ENCODE results near the gene ALDH1L2.

ALDH1L2 gene

DNA sequence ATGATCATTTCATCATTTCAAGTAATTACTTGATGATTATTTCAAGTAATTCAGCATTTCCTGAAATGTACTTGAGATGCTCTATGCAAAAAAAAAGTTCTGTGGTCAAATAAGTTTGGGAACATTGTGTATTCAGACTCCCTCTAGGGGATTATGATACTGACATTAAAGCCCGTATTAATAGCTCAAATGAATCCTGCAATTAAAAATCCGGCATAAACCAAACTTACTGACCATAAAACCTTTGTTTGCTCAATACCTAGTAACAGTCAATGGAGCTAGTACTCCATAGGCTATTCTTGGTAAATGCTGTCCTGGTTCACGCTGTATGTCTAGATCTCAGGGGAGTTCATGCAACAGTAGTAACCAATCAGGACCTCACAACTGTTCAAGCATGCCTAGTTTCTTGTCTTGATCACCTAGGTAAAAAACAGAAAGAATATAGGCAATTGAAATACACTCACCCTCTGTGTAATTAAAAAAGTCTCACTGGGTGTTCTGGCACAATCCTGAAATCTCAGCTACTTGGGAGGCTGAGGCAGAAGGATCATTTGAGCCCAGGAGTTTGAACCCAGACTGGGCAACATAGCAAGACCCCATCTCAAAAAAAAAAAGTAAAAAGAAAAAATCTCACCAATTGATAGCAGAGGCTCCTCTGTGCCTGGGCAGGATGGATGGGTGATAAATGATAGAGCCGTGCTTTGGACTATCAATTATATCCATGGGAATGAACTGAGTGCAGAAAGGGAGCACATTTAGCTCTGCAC lies 14.1 kb downstream of the ALDH1L2 start:
- TF ChIP-seq GATA2 (IDR thresholded peaks at IDR 0.05; ENCODE audit: low read depth, low read length) = no peak
- TF ChIP-seq GATA3 (IDR thresholded peaks at IDR 0.05; ENCODE audit: low read depth, low read length) = no peak

DNA sequence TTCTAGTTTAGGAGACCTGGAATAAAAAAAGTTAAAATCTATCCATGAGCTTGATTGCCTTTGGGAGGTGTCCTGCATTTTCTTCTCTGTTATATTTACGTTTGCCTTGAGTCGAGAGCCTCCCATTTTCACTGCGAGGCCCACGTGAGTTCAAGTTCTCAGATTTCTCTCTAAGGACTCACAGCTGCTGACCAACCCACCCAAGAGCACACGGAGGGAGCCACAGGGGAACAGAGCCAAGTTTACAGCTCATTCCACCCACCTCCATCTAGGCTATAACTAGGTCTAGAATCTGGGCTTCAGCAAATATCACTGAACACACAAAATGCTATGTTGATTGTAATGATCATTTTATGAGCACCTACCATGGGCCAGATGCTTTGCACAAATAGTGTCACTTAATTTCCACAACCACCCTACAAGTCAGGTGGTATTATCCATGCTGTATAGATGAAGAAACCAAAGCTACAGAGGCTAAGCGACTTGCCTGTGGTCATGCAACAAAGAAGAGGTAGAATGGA lies 16.7 kb downstream of the ALDH1L2 start:
- TF ChIP-seq GATA2 (IDR thresholded peaks at IDR 0.05; ENCODE audit: low read depth, low read length) (no peak), GATA3 (IDR thresholded peaks at IDR 0.05; ENCODE audit: low read depth, low read length) (no peak)

DNA sequence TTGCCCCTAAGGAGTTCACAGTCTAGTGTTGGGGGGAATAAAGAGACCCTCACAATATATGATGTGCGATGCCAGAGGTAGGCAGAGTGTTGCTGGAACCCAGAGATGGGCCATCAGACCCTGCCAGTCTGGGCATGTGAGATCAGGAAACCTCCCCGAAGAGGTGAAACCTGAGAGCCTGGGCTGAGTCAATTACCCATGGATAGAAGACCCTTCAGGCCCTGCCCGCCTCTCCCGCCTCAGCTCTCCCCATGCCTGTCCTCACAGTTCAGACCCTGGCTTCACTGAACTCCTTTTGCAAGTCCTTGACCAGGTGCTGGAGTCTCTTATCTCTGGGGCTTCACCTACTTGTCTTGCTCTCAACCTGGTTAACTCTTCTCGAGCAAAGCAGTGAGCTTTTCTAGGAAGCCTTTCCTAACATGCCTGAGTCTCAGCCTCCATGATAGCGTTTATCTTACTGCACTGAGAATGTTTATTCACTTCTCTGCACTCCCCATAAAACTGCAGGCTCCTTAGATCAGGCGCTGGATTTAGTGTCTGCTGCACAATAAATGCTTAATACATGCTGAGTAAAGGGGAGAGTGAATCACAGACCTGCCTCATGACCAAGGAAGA lies 19.6 kb downstream of the ALDH1L2 start:
- TF ChIP-seq GATA3 (IDR thresholded peaks at IDR 0.05; ENCODE audit: low read depth, low read length) (no peak), GATA2 (IDR thresholded peaks at IDR 0.05; ENCODE audit: low read depth, low read length) (no peak)

DNA sequence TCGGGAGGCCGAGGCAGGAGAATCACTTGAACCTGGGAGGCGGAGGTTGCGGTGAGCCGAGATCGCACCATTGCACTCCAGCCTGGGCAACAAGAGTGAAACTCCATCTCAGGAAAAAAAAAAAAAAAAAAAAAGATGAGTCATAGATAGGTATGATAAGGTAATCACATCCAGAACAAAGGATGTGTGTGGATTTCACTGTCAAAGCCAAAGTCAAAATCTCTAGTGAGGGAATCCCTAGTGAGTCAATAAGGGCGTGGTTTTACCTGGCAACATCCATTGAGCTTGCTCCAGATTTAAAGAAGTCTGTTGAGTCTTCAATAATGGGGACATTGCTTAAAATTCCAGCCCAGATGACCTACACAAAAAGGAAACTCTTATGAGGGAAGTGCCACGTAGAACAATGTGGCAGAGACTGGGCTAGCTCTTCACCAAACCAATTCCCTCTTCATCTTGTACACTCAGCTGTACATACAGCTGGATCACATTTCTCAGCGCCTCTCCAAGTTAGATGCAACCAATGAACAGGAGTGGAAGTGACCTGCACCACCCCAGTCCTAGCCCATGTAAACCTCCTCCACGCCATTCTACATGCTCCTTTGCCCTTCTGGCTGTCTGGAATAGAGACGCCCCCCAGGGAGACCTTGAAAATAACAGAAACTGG lies 23.4 kb downstream of the ALDH1L2 start:
- TF ChIP-seq GATA2 (IDR thresholded peaks at IDR 0.05; ENCODE audit: low read depth, low read length) (no peak), GATA3 (IDR thresholded peaks at IDR 0.05; ENCODE audit: low read depth, low read length) (no peak)

DNA sequence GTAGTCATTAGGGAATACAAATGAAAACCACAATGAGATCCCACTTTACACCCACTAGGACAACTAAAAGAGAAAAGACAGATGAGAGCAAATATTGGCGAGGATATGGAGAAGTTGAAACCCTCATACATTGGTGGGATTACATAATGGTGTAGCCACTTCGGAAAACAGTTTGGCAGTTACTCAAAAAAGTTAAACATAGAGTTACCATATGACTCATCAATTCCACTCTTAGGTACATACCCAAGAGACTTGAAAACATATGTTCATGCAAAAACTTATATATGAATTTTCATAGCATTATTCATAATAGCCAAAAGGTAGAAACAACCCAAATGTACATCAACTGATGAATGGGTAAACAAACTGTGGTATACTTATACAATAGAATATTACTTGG lies 27.1 kb downstream of the ALDH1L2 start:
- TF ChIP-seq GATA2 (IDR thresholded peaks at IDR 0.05; ENCODE audit: low read depth, low read length) (no peak), GATA3 (IDR thresholded peaks at IDR 0.05; ENCODE audit: low read depth, low read length) (no peak)

DNA sequence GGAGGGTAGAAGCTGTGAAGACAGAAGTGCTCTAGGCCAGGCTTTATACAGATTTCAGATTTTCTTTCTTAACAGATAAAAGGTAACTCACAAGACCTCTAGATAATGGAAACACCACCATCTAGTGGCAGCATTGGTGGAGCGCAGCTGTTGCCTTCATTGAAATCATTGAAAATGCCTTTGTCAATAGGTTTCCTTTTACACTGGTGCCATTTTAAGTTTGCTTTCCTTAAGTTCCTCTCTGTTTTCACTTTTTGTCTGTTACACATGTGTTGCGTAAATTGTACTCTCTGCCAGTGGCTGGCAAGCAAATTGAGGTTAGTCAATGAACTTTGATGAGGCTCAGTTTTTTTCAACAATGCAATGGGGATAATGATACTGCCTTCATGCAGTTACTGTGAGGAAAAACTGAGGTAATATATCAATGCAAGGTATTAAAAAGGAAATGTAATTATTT lies 31.1 kb downstream of the ALDH1L2 start:
- TF ChIP-seq GATA3 (IDR thresholded peaks at IDR 0.05; ENCODE audit: low read depth, low read length) (no peak), GATA2 (IDR thresholded peaks at IDR 0.05; ENCODE audit: low read depth, low read length) (no peak)

DNA sequence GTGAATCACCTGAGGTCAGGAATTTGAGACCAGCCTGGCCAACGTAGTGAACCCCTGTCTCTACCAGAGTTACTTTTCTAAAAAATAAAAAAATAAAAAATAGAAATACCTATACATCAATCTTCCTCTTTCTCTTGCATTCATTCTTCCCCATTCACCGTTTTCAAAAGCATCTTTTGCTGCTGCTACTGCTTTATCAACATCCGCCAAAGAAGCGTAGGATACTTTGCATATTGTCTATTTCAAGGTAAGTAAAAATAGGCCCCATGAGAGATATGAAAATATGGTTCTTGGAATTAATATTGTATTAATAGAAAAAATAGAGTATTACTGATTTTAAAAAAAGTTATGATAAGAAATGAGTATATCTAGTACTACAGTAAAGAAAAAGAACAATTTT lies 32.3 kb downstream of the ALDH1L2 start:
- TF ChIP-seq GATA3 (IDR thresholded peaks at IDR 0.05; ENCODE audit: low read depth, low read length) (no peak), GATA2 (IDR thresholded peaks at IDR 0.05; ENCODE audit: low read depth, low read length) (no peak)

DNA sequence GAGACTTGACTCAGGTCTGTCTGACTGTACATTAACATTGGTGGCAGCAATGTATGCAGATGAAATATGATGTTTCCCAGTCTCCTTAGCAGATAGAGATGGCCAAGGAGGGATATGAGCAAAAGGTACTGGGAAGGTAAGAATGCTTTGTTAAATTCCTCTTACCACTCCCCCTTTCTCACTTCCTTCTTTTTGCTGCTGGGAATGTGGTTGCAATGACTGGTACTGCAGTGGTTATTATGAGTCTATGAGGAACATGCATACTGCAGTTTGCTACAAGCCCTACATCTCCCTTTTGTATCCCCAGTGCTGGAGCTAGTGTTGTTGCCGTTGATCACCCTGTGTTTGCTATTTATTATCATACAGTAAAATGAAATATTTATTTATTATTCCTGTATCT lies 35.9 kb downstream of the ALDH1L2 start:
- TF ChIP-seq GATA2 (IDR thresholded peaks at IDR 0.05; ENCODE audit: low read depth, low read length) = no peak
- TF ChIP-seq GATA3 (IDR thresholded peaks at IDR 0.05; ENCODE audit: low read depth, low read length) = no peak

DNA sequence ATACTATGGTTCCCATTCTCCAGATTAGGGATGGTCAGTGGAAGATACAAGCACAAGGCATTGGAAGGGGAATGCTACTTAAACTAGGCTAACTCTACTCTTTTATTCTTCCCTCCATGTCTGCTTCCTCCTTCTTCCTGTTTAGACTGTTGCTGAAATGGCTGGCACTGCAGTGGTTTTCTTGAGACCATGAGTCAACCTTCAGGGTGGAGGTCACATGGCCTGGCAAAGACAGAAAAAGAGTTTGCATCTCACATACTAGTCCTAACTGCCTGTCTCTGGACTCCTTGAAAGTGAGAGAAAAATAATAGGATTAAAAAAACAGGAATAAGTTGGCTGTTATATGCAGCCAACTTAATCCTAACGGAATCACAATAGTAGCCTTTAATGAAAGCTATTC lies 37.0 kb downstream of the ALDH1L2 start:
- TF ChIP-seq GATA3 (IDR thresholded peaks at IDR 0.05; ENCODE audit: low read depth, low read length) (no peak), GATA2 (IDR thresholded peaks at IDR 0.05; ENCODE audit: low read depth, low read length) (no peak)

DNA sequence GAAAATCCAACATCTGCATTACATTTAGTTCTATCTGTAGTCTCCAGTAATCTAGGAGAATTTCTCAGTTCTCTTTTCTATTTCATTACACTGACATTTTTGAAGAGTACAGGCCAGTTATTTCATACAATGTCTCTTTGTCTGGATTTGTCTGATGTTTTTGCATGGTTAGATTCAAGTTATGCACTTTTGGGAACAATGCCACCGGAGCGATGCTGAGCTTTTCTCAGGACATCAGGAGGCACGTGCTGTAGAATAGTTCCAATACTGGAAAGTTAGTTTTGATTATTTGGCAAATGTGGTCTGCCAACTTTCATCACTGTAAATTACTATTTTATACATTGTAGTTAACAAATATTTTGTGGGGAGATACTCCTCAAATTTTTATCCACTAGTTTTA lies 43.1 kb downstream of the ALDH1L2 start:
- no peak for TF ChIP-seq GATA3 (IDR thresholded peaks at IDR 0.05; ENCODE audit: low read depth, low read length)
- TF ChIP-seq GATA2 (IDR thresholded peaks at IDR 0.05; ENCODE audit: low read depth, low read length) = no peak

DNA sequence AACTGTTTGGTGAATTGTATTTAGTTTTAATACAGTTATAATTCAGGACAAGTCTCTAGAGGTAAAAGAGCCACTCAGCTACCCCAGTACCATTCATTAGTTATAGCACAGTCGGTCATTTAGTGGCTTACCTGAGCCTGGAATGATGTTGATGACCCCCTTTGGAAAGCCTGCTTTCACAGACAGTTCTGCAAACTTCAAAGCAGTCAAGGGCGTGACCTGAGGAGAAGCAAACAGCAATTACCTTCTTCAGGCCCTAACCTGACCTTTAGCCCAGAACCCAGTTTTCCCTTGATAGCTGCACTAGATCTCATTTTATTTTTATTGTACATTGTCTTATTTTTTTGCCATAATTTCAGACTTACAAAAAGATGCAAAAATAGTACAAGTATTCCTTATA lies 43.8 kb downstream of the ALDH1L2 start:
- TF ChIP-seq GATA3 (IDR thresholded peaks at IDR 0.05; ENCODE audit: low read depth, low read length) = no peak
- TF ChIP-seq GATA2 (IDR thresholded peaks at IDR 0.05; ENCODE audit: low read depth, low read length) = no peak

DNA sequence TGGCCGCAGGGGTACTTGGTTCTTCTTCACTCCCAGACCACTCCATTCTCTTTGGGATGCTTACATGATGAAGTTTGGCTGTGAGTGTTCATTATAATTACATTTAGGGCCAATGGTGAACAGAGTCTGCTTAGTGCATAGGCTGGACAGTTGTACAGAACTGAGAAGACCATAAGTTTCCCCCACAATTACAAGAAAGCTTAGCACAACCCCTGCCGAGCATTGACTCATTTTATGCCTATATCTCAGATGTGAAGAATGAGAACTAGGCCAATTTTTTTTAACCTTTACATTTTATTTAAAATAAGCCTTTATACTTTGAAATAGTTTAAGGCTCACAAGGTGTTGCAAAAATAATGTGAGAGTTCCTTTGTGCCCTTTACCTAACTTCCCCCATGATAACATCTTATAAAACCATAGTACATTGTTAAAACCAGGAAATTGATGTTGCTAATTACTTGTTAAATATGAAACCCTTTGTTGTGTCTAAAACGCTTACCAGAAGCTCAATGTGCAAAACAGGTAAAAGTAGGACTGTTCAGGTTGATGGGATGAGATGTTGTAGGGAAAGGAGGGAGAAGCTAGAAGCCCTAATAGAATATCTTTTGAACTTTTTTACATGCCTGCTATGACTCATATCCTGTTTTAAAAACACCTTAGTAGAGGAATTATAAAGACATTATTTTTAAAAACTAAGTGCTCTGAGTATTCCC lies 47.2 kb downstream of the ALDH1L2 start:
- TF ChIP-seq GATA3 (IDR thresholded peaks at IDR 0.05; ENCODE audit: low read depth, low read length) (no peak), GATA2 (IDR thresholded peaks at IDR 0.05; ENCODE audit: low read depth, low read length) (no peak)

DNA sequence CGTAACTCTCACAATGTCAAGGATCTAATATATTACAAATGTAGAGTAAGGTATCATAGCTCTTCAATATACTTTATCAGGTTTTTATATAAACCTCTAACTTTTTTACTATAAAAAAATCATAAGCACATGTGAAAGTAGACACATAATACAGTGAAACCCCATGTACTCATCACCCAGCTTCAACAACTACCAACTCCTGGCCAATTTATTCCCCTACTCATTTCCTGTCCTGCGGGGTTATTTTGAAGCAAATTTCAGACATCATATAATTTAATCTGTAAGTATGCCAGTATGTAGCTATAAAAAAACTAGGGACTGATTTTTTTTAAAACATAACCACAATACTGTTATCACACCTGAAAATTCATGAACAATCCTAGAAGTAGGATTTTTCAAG lies 50.4 kb downstream of the ALDH1L2 start:
- no peak for TF ChIP-seq GATA2 (IDR thresholded peaks at IDR 0.05; ENCODE audit: low read depth, low read length)
- no peak for TF ChIP-seq GATA3 (IDR thresholded peaks at IDR 0.05; ENCODE audit: low read depth, low read length)

Measured in SH-SY5Y (cell line).